ENCODE measurements around the gene TMC4.

- TF ChIP-seq POLR2A (IDR thresholded peaks at IDR 0.05; ENCODE audit: low read length): no peak
- no peak for TF ChIP-seq GATA1 (IDR thresholded peaks at IDR 0.05; ENCODE audit: low read depth, low read length)
Measured at GRCh38 chr19:54199401-54199800, 26.4 kb upstream of the TMC4 start.

Data from erythroblast (primary cell).